ENCODE data around the gene HP. TPM values are rescaled to one million over a fixed set of nuclear protein-coding genes. Genes with fewer than 3 reads are reported as not detected.

HP gene
- total and polyA plus RNA-seq, 2 of the 8 experiments (the other 6 are each of a cell fraction or from before 2014, with no cell fraction given), result not detected

GRCh38 chr16:72021043-72021442, 33.3 kb upstream of the HP start:
- no peak for FAIRE-seq
- no peak overlapping the region for H3K4me3 ChIP-seq (ENCODE audit: extremely low read depth in 1 of 4, insufficient read depth in 2 of 4, low read depth in 3 of 4, low read length in 4 of 4)
- POLR2A ChIA-PET (ENCODE audit: partially characterized antibody), result interaction anchor here (0.9 to 1.1 kb wide), 2 partner anchors 11 to 12 kb away, joined by 3 to 4 read pairs; no protein-coding TSS in a partner anchor

More at GRCh38 chr16:72021043-72021442, 33.3 kb upstream of the HP start:
- Histone ChIP-seq H3K36me3 (ENCODE audit: control insufficient read depth in 2 of 4, insufficient read depth in 4 of 4, low read length in 3 of 4) (peaks cover 7 to 36% (median 22%) of the 10 kb centered on the region in 4 experiments; a peak in 7 of 8 replicates), H4K20me1 (replicated peaks in 1 of 2; ENCODE audit: control insufficient read depth in 1 of 2, insufficient read depth in 2 of 2, low read length in 2 of 2) (peaks cover 0 to 3% of the 10 kb centered on the region in 2 experiments), H3K9me3 (ENCODE audit: insufficient read depth in 2 of 2, low read depth in 1 of 2, low read length in 1 of 2) (no peaks in the 10 kb centered on the region), H3K79me1 (ENCODE audit: low read depth, low read length) (no peaks in the 10 kb centered on the region), H2AFZ (ENCODE audit: low read length) (no peak overlapping the region), H2BK5ac (ENCODE audit: low read depth, low read length) (no peak overlapping the region), H2BK12ac (ENCODE audit: low read depth, low read length) (no peak overlapping the region), H3K4me1 (replicated peaks in 1 of 4; ENCODE audit: control insufficient read depth in 3 of 4, insufficient read depth in 4 of 4, low read length in 3 of 4) (no peaks in the 10 kb centered on the region), H3K23me2 (ENCODE audit: low read depth, low read length) (no peaks in the 10 kb centered on the region), H3K4me2 (ENCODE audit: insufficient read depth in 1 of 2, low read depth in 2 of 2, low read length in 2 of 2) (no peak overlapping the region), H2BK120ac (replicated peaks; ENCODE audit: low read depth, low read length) (no peak overlapping the region), H3K14ac (ENCODE audit: insufficient read length) (no peak overlapping the region), H3K27me3 (replicated peaks in 1 of 4; ENCODE audit: control insufficient read depth in 3 of 4, extremely low read depth in 1 of 4, insufficient read depth in 3 of 4, low read length in 3 of 4) (no peaks in the 10 kb centered on the region), H3K56ac (replicated peaks; ENCODE audit: insufficient read length, low read depth, low read length) (no peak overlapping the region), H4K5ac (ENCODE audit: insufficient read length, low read depth, low read length) (no peak overlapping the region), H4K91ac (replicated peaks; ENCODE audit: insufficient read length, low read length) (no peak overlapping the region), H3K4ac (replicated peaks; ENCODE audit: insufficient read length, low read depth, low read length) (no peak overlapping the region), H3K79me2 (ENCODE audit: control insufficient read depth in 1 of 2, insufficient read depth in 2 of 2, low read length in 2 of 2) (no peaks in the 10 kb centered on the region), H2AK5ac (ENCODE audit: low read depth, low read length) (no peak overlapping the region), H3K18ac (ENCODE audit: extremely low read depth, low read length) (no peak overlapping the region), H2BK20ac (ENCODE audit: low read length) (no peak overlapping the region), H3K23ac (ENCODE audit: insufficient read length) (no peak overlapping the region), H4K8ac (ENCODE audit: extremely low read depth, insufficient read depth, low read length) (no peak overlapping the region), H3K27ac (ENCODE audit: low read depth, low read length) (no peak overlapping the region), H3K9ac (replicated peaks in 1 of 4; ENCODE audit: extremely low read depth in 1 of 4, low read depth in 3 of 4, low read length in 3 of 4) (no peak overlapping the region), H2BK15ac (ENCODE audit: low read length) (no peak overlapping the region)
- WGBS, 2 experiments (ENCODE audit: extremely low coverage in 1 of 2, insufficient coverage in 1 of 2, insufficient read length in 1 of 2, insufficient replicate concordance in 2 of 2, low coverage in 1 of 2, low lambda C conversion rate in 2 of 2, missing lambda C conversion rate in 1 of 2), result 69% methylated on average over 15 of the region's 15 CpGs; no CpG with 5 or more reads in 1 of the 2 experiments
- CTCF ChIA-PET (ENCODE audit: partially characterized antibody), result interaction anchor here (0.7 to 2.4 kb wide), 17 partner anchors 9 to 410 kb away, joined by 3 to 22 read pairs (median 3); no protein-coding TSS in a partner anchor
- DNase-seq (ENCODE audit: low read depth in 1 of 2, low spot score in 2 of 2), result peak; percentile 33 to 86
- TF ChIP-seq GABPA (IDR thresholded peaks at IDR 0.05; ENCODE audit: borderline replicate concordance, insufficient read depth, low read length), result peak; percentile 71; the same call in 1 of the 2 replicates
- TF ChIP-seq MAX (IDR thresholded peaks at IDR 0.05), result no peak
- TF ChIP-seq CTCF (IDR thresholded peaks at IDR 0.05; ENCODE audit: control extremely low read depth in 1 of 3, insufficient read depth in 1 of 3, low read depth in 1 of 3, low read length in 3 of 3), result peak; percentile 75 to 93 (median 90)
- peak; percentile 67 to 75 for TF ChIP-seq RAD21 (IDR thresholded peaks at IDR 0.05 in 1 of 2, conservative IDR thresholded peaks at IDR 0.05 in 1 of 2; ENCODE audit: low read depth in 2 of 2, low read length in 2 of 2)
- TF ChIP-seq E2F6 (IDR thresholded peaks at IDR 0.05), result 0 out of 2 replicates have a peak, but pooled peaks have one; percentile 15
- TF ChIP-seq SIX5 (IDR thresholded peaks at IDR 0.05; ENCODE audit: low read depth, low read length), result no peak

All from H1 (cell line).